ENCODE results near the gene ZNF764.

The ZNF764 gene

DNA sequence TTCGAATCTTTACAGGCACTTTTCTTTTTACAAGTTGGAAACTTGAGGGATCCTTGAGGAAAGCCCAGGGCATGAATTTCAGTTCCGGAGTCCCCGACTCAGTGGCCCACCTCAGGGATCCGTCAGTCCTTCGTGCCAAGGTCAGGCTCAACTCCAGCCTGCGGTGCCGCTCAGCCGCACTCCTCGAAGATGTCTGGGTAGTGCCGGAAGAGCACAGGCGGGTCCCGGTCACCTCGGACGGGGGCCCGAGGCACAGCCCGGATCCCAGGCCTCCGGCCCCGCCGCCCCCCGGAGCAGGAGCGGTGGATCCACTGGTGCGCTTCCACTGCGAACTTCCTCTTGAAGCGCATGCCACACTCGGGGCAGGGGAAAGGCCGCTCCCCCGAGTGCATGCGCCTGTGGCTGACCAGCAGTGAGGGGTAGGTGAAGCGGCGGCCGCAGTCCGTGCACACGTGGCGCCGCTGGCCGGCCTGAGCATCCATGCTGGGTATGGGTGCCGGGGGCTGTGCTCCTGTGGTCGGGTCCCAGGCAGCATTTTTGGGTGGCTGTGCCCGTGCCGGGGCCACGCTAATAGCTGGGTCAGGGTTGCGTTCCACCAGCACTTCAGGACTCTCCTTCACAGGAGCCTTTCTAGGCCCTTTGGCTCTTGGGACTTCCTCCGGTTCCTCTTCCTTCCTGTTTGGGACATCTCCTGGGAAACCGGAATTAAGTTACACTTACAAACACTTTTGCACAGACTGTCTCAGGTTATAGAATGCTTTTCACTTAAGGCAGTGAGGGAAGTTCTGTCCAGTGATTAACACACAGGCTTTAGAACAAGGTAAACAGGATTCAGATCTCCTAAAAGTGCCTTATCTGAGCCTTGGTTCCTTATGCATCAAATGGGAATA, 11.8 kb upstream of the ZNF764 start:
- no peak for DNase-seq

DNA sequence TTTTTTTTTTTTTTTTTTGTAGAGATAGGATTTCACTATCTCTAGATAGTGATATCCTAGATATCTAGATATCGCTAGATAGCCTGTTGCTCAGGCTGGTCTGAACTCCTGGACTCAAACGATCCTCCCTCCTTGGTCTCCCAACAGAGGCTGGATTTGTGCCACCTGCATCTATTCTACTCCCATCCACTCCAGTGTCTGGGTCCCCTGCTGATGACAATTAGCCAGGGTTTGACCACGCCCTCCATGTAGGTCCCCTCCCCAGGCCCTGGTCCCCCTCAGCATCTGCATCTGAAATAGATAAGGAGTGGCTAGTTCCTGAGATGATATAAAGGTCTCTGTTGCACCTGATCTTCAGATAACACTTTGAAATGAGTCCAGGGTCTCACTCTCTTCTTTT, 11.1 kb upstream of the ZNF764 start:
- no peak for DNase-seq

DNA sequence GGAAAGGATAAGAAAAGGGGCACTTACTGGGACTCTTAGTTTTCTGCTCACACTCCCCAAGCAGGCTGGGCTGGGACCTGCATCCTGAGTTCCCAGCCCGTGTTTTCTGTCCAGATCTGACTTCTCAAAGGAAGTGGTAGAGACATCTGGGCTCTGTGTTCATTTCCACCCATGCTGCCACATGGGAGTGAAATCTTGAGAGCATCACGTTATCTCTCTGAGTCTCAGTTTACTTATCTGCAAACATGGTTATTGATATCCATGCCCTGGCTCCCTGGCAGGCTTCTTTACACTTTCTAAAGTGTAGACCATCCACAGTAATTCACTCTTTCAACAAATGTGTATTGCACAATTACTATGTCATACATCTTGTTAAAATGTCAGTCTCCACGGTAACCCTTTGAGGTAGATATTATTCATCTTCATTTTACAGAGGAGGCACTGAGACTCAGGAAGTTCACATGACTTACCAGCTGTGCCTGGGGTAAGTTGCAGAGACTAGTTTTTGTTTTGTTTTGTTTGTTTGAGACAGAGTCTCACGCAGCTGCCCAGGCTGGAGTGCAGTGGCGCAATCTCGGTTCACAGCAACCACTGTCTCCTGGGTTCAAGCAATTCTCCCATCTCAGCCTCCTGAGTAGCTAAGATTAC, 9.9 kb upstream of the ZNF764 start:
- no peak for DNase-seq

DNA sequence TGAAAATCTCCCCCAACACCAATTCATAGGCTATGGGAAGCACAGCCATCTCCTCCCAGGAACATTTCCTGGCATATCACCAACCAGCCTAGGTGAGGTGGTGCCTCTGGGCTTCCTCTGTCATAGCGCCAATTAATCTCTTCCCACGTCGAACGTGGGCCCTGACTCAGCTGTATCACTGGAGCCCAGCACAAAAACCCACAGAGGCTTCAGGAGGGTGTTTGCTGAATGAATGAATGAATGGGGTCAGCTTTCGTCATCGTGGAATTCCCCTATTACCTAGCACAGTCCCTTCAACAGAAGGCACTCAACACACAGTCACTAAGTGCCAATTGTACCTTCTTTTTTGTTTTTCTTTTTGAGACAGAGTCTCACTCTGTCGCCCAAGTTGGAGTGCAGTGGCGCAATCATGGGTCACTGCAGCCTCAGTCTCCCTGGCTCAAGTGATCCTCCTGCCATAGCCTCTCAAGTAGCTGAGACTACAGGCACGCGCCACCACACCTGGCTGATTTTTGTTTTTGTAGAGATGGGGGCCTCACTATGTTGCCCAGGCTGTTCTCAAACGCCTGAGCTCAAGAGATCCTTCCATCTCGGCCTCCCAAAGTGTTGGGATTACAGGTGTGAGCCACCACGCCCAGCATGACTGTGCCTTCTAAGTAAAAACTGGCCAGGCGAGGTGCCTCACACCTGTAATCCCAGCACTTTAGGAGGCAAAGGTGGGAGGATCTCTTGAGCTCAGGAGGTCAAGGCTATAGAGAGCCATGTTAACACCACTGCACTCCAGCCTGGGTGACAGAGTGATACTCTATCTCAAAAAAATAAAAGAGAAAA, 9.2 kb upstream of the ZNF764 start:
- no peak for DNase-seq

DNA sequence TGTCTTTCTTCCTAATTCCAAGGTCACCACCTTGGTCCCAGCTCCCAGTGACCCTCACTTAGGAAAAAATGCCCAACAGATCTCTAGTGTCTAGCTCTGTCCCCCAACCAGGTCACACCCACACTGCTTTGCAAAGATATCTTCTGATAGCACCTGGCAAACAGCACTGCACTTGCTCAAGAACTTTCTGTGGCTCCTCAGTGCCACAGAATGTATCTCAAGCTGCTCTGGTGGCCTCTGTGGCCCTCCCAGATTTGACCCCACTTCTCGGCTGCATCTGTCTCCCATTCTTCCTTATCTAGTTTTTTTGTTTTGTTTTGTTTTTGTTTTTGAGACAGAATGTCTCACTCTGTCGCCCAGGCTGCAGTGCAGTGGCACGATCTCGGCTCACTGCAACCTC, 8.4 kb upstream of the ZNF764 start:
- DNase-seq, result no peak

DNA sequence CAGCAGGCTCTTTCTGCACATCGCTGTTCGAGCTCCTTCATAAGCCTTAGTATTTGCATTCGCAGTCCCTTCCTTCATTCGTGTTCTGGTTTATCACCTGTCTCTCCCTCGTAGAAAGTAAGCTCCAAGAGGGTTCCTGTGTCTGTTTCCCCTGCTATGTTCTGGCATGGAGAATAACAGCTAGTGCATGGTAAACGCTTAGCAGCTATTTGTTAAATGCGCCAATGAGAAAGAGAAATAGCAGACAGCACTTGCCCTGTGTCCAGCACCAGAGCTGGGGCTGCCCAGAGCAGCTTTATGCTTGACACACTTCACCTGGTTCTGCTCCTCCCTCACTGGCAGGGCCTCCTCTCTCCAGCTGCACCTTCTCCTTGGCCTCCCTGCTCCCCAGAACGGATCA, 7.8 kb upstream of the ZNF764 start:
- DNase-seq, result no peak

DNA sequence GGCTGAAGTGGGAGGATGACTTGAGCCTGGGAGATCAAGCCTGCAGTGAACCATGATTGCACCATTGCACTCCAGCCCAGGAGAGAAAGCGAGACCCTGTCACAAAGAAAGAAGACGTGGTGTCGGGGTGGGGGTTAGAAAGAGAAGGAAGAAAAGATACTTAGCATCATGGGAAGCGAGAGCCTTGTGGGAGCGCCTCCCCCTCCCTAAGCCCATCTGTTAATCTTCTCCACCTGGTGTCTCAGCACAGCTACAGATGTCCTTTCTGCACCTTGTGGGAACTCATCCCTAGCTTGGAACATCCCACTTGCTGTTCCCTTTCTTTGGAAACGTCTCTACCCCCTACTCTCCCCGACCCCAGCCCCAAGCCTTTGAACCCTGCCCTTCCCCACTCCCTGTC, 7.4 kb upstream of the ZNF764 start:
- no peak for DNase-seq

DNA sequence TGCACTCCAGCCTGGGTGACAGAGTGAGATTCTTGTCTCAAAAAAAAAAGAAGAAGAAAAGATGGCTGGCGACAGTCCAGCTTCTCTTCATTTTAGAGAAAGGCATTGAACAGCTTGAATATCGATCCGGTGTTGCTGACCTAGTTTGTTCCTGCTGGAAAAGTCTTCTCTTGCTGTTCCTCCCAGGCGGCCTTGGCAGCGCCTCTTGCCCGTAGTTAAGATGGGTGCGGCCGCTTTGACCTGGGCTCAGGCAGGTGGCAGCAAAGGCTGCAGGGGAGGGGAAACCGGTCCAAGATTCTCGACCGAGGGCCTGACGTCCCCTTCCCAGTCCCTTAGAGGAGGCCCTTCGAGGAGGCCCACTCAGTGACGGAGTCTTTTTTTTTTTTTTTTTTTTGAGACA, 3.8 kb upstream of the ZNF764 start:
- DNase-seq, result no peak

DNA sequence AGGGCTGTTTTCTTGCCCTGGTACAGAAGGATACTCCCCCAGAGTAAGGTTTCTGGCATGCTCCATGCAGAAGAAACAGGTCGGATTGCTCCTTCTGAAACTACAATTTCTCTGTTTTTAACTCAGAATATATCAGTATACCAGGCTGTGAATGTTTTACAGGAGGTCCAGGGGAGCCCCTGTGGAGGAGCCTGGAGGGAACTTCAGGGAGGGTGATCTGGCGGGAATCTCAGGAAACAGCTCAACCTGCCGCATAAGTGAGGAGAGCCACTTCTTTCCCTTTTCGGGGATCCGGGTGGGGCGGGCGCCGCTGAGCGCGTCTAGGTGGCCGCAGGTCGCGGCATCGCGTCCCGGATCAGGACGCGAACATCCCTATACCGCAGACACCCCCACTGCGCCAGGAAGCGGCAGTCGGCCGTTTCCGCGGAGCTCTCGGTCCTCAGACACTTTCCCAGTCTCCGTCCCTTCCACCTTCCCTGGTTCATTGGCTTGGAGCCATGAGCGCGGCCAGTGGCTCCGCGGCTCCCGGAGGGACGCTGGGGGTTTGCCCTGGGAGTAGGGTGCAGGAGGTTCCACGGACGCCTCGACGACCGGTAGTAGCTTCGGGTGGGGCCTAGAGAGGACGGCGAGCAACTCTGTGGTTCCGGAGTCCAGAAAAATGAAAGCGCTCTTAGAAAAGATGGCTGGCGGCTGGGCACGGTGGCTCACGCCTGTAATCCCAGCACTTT, 3.1 kb upstream of the ZNF764 start:
- no peak for DNase-seq

DNA sequence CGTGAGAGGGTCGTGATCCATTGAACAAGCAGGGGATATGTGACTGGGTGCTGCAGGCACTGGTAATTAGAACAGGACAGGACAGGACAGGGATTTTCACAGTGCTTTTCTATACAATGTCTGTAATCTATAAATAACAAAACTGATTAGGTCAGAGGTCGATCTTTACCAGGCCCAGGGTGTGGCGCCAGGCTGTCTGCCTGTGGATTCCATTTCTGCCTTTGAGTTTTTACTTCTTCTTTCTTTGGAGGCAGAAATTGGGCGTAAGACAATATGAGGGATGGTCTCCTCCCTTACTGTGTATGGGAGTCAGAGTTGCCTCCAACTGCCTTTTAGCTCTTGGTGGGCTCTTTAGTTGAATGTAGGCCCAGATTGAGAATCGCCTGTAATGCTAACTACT, 1.5 kb upstream of the ZNF764 start:
- no peak for DNase-seq

DNA sequence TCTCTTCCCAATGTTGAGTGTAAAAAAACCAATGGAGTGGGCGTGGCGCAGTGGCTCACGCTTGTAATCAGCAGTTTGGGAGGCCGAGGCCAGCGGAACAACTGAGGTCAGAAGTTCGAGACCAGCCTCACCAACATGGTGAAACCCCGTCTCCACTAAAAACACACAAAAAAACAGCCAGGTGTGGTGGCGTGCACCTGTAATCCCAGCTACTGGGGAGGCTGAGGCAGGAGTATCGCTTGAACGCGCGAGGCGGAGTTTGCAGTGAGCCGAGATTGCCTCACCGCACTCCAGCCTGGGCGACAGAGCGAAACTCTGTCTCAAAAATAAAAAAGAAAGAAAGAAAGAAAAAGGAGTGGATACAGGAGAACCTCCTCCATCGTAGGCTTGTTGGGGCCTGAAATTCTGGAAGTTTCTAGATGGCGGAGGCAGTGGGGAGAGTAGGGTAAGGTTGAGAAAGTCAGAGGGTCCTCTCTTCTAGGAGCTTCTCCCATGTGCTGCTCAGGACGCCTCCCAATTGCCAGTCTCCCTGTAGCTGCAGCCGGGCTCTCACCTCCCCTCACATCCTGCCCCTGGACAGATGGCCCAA, 709 bp upstream of the ZNF764 start:
- no peak for DNase-seq

DNA sequence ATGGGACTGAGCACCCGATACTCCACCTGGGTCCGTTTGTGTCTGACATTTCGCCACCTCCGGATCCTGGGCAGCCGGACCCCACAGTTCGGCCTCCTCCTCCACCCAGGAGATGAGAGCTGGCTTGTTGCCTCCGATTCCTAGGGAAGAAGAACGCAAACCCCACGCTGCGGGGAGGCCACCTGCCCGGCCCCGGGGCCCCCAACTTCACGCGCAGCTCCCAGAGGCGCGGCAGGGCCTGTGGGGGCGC, 542 bp downstream of the ZNF764 start:
- no peak for DNase-seq

DNA sequence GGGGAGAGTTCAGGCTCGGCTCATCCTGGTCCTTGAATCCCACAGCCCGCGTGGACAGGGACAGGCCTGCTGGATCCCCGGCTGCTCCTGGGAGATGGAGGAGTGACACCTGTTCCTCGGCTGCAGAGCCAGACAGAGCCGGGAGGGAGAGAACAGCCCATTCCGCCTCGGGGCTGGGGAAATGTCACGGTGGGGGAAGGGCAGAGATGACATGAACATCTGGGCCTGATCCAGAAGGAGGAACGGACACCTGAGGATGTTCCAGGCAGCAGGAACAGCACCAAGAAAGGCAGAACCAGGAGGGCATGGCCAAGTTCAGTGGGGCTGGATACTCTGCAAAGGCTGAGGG, 2.1 kb downstream of the ZNF764 start:
- no peak for DNase-seq

DNA sequence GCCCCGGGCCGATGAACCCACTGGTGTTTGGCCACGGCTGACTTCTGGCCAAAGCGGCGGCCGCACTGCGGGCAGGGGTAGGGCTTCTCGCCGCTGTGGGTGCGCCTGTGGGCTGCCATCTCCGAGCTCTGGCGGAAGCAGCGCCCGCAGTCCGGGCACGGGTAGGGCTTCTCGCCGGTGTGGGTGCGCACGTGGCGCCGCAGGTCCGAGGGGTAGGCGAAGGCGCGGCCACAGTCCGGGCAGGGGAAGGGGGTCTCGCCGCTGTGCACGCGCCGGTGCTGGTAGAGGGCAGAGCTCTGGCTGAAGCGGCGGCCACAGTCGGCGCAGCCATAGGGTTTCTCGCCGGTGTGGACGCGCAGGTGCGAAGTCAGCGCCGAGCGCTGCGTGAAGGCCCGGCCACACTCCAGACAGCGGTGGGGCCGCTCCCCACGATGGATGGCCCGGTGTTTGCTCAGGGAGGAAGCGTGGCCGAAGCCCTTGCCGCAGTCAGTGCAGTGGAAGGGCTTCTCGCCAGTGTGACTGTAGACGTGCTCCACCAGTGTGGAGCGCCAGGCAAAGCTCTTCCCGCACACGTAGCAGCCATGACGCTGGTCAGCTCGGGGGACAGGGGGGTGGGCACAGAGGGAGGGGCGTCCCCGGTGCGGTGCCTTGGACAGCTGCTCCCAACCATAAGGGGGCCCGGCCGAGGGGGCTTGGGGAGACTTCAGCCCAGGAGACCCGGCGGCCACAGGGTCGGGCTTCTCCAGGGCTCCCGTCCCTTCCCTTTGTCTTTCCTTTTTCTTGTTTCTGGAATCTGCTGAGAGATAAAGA, 2.7 kb downstream of the ZNF764 start:
- DNase-seq, result no peak

DNA sequence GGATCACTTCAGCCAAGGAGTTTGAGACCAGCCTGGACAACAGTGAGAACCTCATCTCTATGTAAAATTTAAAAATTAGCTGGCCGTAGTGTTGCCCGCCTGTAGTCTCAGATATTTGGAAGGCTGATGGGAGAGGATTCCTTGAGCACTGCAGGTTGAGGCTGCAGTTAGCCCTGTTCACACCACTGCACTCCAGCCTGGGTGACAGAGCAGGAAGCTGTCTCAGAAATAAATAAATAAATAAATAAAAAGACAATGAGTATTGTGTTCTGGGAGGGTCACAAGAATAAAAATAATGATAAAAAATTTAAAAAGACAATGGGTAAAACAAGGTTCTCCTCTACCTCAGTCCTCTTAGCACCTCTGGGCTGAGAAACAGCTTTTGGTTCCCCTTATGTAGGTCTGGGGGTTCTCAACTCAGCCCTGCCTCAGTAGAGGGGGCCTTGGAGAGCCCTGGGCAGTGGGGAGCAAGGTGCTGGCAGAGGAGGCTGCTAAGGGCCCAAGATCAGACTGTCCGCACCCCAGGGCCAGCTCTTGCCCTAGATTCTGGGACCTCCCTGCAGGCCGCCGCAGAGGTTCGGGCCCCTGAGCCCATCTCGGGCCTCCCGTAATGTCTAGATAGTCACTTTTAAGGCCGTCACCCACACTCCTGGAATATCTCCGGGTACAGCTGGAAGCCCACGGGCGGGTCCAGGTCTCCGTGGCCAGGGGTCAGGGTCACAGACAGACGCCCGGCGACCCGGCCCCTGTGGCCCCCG, 3.4 kb downstream of the ZNF764 start:
- no peak for DNase-seq

DNA sequence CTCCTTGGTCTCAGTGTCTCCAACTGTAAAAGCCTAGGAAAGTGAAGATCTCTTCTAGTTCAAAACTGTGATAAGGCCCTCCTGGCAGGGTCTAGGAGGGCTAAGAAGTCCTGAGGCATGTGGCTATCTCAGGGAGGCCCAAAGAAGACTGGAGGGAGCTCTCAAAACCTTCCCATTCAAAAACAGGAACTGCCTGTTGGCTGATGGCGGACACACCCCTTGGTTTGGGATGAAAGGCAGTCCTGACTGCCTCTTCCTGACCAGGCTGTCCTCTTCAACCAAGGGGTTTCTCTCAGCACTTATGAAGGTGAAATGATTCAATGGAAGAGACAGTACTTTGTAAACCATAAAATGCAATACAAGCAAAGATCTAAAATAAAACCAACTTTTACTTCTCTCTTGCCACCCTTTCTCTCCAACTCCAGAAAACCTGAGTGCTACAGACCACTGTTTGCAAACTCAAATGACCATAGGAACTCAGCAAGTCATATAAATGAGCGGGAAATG, 4.7 kb downstream of the ZNF764 start:
- DNase-seq, result no peak

DNA sequence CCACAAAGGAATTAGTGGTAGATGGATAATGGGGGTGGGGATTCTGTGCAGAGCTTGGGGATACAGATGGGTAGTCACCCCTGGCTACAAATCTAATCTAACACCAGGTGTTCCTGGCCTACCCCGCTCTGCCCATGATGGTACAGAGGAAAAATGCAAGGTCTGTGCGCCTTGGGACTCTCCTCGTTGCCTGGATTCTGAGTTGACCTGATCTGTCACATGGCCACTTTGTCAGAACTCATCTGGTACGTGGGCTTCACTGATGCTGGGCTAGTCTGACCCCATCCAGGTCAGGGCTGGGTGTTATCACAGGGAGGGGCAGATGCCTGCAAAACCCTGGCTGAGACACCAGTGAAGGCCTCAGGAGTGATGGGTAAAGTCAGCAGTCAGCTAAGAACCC, 5.2 kb downstream of the ZNF764 start:
- DNase-seq, result no peak

DNA sequence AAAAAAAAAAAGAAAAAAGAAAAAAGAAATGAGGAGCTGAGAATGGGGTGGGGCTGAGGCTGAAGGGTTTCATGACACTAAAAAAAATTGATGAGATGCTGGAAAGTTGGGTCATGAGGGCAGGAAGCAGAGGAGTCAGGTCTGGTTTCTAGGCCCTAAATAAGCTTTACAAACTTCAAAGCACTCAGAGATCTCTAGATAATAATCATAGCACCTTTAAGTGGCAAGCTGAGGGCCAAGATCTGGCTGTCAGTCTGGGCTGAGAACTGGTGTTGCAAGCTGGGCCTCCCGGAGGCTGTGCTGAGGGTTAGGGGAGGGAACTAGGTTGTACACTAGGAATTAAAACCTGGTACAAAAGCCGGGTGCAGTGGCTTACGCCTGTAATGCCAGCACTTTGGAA, 6.4 kb downstream of the ZNF764 start:
- DNase-seq, result no peak

DNA sequence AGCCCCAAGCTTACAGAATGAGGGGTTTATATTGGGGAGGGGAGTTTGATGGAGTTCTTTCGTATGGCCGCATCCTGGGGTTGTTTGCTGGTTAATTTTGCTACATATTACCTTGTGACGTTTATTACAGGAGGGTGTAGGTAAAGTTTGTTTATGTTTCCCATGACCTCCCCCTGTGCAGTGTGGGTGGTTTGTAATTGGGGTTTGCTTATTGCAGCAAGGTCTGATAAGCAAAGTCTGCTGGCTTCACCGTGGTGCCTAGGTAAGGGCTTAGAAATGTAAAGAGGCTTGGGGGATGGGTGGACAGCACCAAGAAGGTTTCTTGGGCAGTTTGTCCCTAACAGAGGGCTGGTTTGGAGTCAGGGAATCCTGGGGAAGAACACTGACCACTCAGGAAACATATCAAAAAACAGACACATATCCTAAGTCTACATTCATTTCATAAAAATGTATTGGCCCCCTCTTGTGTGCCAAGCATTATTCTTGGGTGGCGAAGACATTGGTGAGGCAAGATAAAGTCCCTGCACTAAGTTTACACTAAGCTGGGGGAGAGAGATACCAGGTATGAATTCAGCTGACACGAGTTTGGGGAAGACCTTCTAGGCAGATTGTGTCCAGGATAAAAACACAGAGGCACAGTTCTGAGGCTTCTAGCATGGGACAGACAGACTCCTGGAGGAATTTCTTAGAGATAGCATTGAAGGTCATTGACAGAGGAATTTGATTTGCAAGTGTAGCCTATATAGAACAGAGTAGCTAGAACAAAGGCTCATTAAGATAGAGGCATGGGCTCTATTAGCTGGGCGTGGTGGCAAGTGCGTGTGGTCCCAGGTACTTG, 9.5 kb downstream of the ZNF764 start:
- no peak for DNase-seq

DNA sequence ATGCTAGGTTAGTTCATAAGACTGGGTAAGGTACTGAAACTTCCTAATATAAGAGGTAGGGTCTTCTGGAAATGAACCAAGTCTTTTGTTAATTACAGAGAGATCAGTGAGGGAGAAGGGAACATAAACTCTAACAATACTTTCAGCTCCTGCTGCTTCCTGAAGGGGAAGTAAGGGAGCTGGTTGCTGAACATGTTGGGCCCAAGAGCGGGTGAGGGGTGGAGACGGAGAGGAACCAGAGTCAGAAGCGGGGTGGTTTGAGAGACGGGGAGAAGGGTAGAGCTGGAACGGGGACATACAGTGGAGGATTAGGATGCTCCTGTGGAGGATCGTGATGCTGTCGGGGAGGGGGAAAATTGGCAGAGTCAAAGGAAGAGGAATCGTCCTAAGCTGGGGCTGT, 12.1 kb downstream of the ZNF764 start:
- no peak for DNase-seq

All from NCI-H446 (cell line).